IPS DF 6.9 (cell line): ENCODE measurements around the gene MIPEP.
A peak's percentile ranks its signal among the peaks of the same experiment; 100 is the strongest.

ENCODE experiments used
- DNase-seq: peaks from one replicate; pipeline ENCODE4 v3.0.0-alpha.2; 2013; ENCODE audit warnings: low read depth, low spot score
- H3K27ac ChIP-seq: one replicate; pipeline ENCODE4 v1.5.1; 2013; ENCODE audit warnings: low read length, control low read depth
- H3K27me3 ChIP-seq: 2 replicates; pipeline ENCODE4 v1.6.1; 2013; ENCODE audit warnings: mild to moderate bottlenecking, low read length; ENCODE audit not compliant: control insufficient read depth, insufficient read depth
- H3K36me3 ChIP-seq: 2 replicates; pipeline ENCODE4 v1.6.1; 2013; ENCODE audit warnings: low read length; ENCODE audit not compliant: control insufficient read depth, insufficient read depth
- H3K4me1 ChIP-seq: 2 replicates; pipeline ENCODE4 v1.6.1; 2013; ENCODE audit warnings: low read length; ENCODE audit not compliant: control insufficient read depth, insufficient read depth
- H3K4me3 ChIP-seq: 2 replicates; pipeline ENCODE4 v1.5.1; 2013; ENCODE audit warnings: mild to moderate bottlenecking, low read length
- H3K9me3 ChIP-seq: 2 replicates; pipeline ENCODE4 v1.6.1; 2013; ENCODE audit warnings: low read length, inconsistent platforms; ENCODE audit not compliant: control insufficient read depth, insufficient read depth
- WGBS: extraction: QIAGEN DNeasy Blood & Tissue Kit; methylation state at CpG from one replicate; pipeline ENCODE4 v1.1.7; 2013; ENCODE audit warnings: mixed read lengths, missing lambda C conversion rate; ENCODE audit not compliant: insufficient read length, insufficient coverage; 5-methylcytosine and 5-hydroxymethylcytosine counted together

The MIPEP gene

DNA sequence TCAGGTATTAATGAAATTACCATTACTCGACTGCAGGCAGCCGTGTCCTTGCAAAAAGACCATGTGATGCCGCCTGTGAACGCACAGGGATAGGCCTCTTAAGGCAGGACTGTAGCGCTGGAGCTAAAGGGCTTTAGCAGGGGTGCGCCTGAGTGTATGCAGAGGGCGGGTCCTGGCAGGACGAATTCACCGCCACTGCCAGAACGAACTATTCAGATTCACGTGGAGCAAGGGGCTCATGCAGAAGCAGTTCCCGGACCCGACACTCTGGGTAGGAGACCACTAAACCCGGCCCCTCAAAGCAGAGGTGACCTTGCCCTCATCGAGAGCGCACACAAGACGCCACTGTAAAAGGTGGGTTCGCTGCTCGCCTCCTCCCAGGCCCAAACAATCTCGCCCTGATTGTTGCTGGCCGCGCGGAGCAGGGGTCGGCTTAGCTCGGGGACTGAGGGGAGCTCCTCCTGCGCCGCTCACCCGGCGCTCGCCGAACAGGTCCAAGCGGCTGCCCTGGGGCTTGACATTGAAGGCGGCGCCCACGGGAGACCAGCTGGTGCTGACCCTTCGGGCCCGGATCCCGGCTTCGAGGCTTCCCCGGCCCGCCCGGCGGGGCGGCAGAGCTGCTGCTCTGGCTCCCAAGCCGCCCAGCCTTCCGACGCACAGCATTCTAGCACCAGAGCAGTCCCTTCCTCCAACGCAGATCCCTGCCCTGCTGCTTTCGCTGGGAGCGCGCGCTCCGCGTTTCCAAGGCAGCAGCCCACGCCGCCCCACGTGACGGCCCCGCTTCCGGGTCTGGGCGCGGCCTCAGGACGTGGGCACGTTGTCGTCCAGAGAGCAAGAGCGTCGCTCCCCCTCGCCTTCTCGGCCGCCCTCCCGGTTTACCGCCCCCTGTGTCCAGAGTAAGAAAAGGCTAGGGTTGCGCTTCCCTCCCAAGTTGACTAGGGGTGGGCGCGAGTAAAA, at the start of gene MIPEP:
Gene MIPEP (minus strand): TSS at position 743 of the 957 bp plus-strand sequence. CDS start 80 bp downstream, at position 663.
- no peaks in the 10 kb centered on the region for H3K4me1 ChIP-seq
- no peak within 1 kb of the TSS for H3K27ac ChIP-seq
- H3K4me3 ChIP-seq: peak within 1 kb of the TSS; percentile 80
- H3K27me3 ChIP-seq: no peaks in the 10 kb centered on the region
- no CpG with 5 or more reads among the region's 75 CpGs for WGBS
- H3K36me3 ChIP-seq: no peaks in the 10 kb centered on the region
- no peaks in the 10 kb centered on the region for H3K9me3 ChIP-seq
- peak; percentile 82 for DNase-seq

DNA sequence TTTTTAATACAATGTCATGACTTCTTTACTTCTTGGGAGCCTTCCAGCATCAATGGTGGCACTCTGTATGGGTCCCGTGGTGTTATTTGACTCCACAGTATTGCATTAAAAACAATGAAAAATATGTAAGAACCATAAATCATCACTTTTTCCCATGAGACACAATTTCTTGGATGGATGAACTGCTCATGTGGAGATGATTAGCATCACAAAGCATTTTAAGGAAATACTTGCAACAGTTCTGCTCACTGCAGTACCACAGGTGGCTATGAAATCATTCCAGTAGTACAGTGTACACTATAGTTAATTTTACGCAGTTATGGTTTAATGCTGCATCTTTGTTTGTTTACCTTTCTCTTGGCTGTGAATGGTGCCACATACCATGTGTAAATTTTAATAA, 45.3 kb upstream of the MIPEP start:
- WGBS: no CpG with 5 or more reads among the region's 2 CpGs

DNA sequence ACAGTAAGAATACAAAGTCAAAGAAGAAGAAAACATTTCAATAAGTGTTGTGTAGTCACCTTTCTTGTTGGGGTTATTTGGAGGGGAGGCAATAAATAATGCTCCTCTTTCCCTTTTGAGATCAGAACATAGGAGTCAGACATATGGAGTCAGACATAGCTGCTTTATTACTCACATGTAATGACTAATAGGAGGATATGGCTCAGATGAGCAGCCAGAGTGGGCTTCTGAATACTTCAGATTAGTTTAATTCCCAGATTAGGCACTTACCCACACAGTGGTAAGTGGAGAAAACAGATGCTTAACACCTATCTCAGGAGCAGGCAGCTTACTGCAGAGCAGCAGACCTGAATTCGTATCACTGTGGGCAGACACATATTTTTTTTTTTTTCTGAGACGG, 39.8 kb upstream of the MIPEP start:
- H3K36me3 ChIP-seq: no peaks in the 10 kb centered on the region
- no peaks in the 10 kb centered on the region for H3K9me3 ChIP-seq
- no peaks in the 10 kb centered on the region for H3K27me3 ChIP-seq
- H3K27ac ChIP-seq: no peak overlapping the region
- no peak for DNase-seq
- no CpG with 5 or more reads among the region's 2 CpGs for WGBS
- H3K4me3 ChIP-seq: no peak overlapping the region
- no peaks in the 10 kb centered on the region for H3K4me1 ChIP-seq

More for the DNA sequence above, 45.3 kb upstream of the MIPEP start:
- H3K27me3 ChIP-seq: no peaks in the 10 kb centered on the region
- H3K36me3 ChIP-seq: no peaks in the 10 kb centered on the region
- H3K4me1 ChIP-seq: no peaks in the 10 kb centered on the region
- H3K9me3 ChIP-seq: no peaks in the 10 kb centered on the region
- no peak for DNase-seq
- no peak overlapping the region for H3K4me3 ChIP-seq
- no peak overlapping the region for H3K27ac ChIP-seq

GRCh38 chr13:23923031-23923430, 33.8 kb upstream of the MIPEP start:
- no CpG with 5 or more reads among the region's 1 CpG for WGBS
- Histone ChIP-seq H3K9me3 (no peaks in the 10 kb centered on the region), H3K27ac (no peak overlapping the region), H3K27me3 (no peaks in the 10 kb centered on the region), H3K4me3 (no peak overlapping the region), H3K36me3 (no peaks in the 10 kb centered on the region), H3K4me1 (no peaks in the 10 kb centered on the region)
- DNase-seq: no peak

- peak; percentile 4 for DNase-seq
- Histone ChIP-seq H3K4me1 (no peaks in the 10 kb centered on the region), H3K27me3 (no peaks in the 10 kb centered on the region), H3K4me3 (no peak overlapping the region), H3K27ac (no peak overlapping the region), H3K36me3 (no peaks in the 10 kb centered on the region), H3K9me3 (no peaks in the 10 kb centered on the region)
- no CpG with 5 or more reads among the region's 5 CpGs for WGBS
These were observed 33.1 kb upstream of the MIPEP start for GRCh38 chr13:23922005-23922932.

DNA sequence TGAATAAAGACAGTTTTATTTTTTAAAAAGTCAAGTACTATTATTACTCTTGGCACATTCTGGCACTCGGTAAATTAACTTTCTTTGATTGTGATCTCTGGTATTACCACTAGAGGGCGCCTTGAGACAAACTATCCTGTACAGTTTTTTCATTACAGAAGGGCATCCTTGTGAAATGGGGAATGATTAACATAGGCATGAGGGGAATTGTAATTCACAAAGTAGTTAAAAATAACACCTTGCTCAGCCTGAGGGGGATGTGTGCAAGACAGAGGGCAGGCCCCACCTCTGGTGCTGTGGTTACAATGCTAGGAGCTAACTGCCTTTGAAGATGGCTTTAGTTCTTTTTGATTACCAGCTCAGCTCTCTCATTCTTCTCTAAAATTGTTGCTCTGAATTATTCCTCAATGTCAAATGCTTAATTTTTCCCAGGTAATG, 32.3 kb upstream of the MIPEP start:
- no peak overlapping the region for H3K27ac ChIP-seq
- H3K4me3 ChIP-seq: no peak overlapping the region
- no peaks in the 10 kb centered on the region for H3K4me1 ChIP-seq
- no peaks in the 10 kb centered on the region for H3K27me3 ChIP-seq
- peak; percentile 47 for DNase-seq
- H3K36me3 ChIP-seq: no peaks in the 10 kb centered on the region
- no peaks in the 10 kb centered on the region for H3K9me3 ChIP-seq
- WGBS: no CpG with 5 or more reads among the region's 2 CpGs

DNA sequence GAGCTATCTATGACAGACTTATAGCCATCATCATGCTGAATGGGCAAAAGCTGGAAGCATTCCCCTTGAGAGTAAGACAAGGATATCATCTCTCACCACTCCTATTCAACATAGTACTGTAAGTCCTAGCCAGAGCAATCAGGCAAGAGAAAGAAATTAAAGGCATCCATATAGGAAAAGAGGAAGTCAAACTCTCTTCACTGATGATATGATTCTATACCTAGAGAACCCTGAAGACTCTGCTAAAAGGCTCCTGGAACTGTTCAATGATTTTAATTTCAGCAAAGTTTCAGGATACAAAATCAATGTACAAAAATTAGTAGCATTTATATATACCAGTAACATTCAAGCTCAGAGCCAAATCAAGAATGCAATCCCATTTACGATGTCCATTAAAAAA, 29.8 kb upstream of the MIPEP start:
- WGBS: no CpG with 5 or more reads among the region's 1 CpG
- Histone ChIP-seq H3K27ac (no peak overlapping the region), H3K9me3 (no peaks in the 10 kb centered on the region), H3K4me3 (no peak overlapping the region), H3K4me1 (no peaks in the 10 kb centered on the region), H3K36me3 (no peaks in the 10 kb centered on the region), H3K27me3 (no peaks in the 10 kb centered on the region)
- DNase-seq: no peak

DNA sequence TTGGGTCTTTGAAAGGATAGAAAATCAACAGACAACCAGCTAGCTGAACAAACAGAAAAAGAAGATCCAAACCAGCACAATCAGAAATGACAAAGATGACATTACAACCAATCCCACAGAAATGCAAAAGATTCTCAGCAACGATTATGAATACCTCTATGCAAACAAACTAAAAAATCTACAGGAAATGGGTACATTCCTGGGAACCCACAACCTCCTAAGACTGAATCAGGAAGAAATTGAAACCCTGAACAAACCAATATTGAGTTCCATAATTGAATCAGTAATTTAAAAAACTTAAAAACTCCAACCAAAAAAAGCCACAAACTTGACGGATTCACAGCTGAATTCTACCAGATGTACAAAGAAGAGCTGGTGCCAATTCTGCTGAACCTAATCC, 29.0 kb upstream of the MIPEP start:
- H3K4me3 ChIP-seq: no peak overlapping the region
- DNase-seq: no peak
- H3K27me3 ChIP-seq: no peaks in the 10 kb centered on the region
- H3K36me3 ChIP-seq: no peaks in the 10 kb centered on the region
- H3K9me3 ChIP-seq: no peaks in the 10 kb centered on the region
- WGBS: no CpG with 5 or more reads among the region's 2 CpGs
- H3K27ac ChIP-seq: no peak overlapping the region
- no peaks in the 10 kb centered on the region for H3K4me1 ChIP-seq

GRCh38 chr13:23915308-23915707, 26.1 kb upstream of the MIPEP start:
- H3K27me3 ChIP-seq: no peaks in the 10 kb centered on the region
- H3K4me1 ChIP-seq: no peaks in the 10 kb centered on the region
- WGBS: no CpG with 5 or more reads among the region's 3 CpGs
- DNase-seq: no peak
- H3K4me3 ChIP-seq: no peak overlapping the region
- no peak overlapping the region for H3K27ac ChIP-seq
- H3K36me3 ChIP-seq: no peaks in the 10 kb centered on the region
- H3K9me3 ChIP-seq: no peaks in the 10 kb centered on the region

- no peaks in the 10 kb centered on the region for H3K9me3 ChIP-seq
- H3K36me3 ChIP-seq: no peaks in the 10 kb centered on the region
- no peaks in the 10 kb centered on the region for H3K4me1 ChIP-seq
- no peaks in the 10 kb centered on the region for H3K27me3 ChIP-seq
- no peak for DNase-seq
- H3K4me3 ChIP-seq: no peak overlapping the region
- WGBS: 100% methylated on average over 1 of the region's 1 CpG
- no peak overlapping the region for H3K27ac ChIP-seq
These were observed 23.3 kb upstream of the MIPEP start for GRCh38 chr13:23912469-23912868.
